Mesenchymal stem cell (in vitro differentiated cells and primary cell): ENCODE data around the gene STK11.
A peak's percentile ranks its signal among the peaks of the same experiment; 100 is the strongest.

Experiments used
- DNase-seq: peaks from one replicate; pipeline ENCODE4 v3.0.0-alpha.2; 2013
- H2AFZ ChIP-seq: one replicate; pipeline ENCODE4 v1.6.1; 2013; ENCODE audit warnings: low read depth, mild to moderate bottlenecking, control low read depth, inconsistent platforms, low read length, moderate library complexity
- H2AK5ac ChIP-seq: 2 replicates; pipeline ENCODE4 v1.6.1; 2013; ENCODE audit warnings: low read length, moderate library complexity, mild to moderate bottlenecking, inconsistent platforms; ENCODE audit not compliant: severe bottlenecking
- H2BK120ac ChIP-seq: one replicate; pipeline ENCODE4 v1.6.1; 2013; ENCODE audit warnings: low read depth, mild to moderate bottlenecking, inconsistent platforms, low read length, moderate library complexity
- H2BK12ac ChIP-seq, 2 experiments: one replicate each; pipeline ENCODE4 v1.6.1; 2013; ENCODE audit warnings: inconsistent platforms in 2 of 2, low read length in 2 of 2, mild to moderate bottlenecking in 2 of 2, moderate library complexity in 2 of 2, control low read depth in 1 of 2
- H2BK15ac ChIP-seq: one replicate; pipeline ENCODE4 v1.6.1; 2013; ENCODE audit warnings: mild to moderate bottlenecking, low read depth, inconsistent platforms; ENCODE audit not compliant: poor library complexity, severe bottlenecking
- H2BK5ac ChIP-seq: 2 replicates; pipeline ENCODE4 v1.6.1; 2013; ENCODE audit warnings: low read depth, mild to moderate bottlenecking, low read length, control low read depth, inconsistent platforms; ENCODE audit not compliant: poor library complexity, severe bottlenecking
- H3K14ac ChIP-seq, 2 experiments: one replicate each; pipeline ENCODE4 v1.6.1; 2013; ENCODE audit warnings: inconsistent platforms in 2 of 2, low read length in 2 of 2, control low read depth in 1 of 2, mild to moderate bottlenecking in 1 of 2, moderate library complexity in 1 of 2
- H3K18ac ChIP-seq, 2 experiments: one replicate each; pipeline ENCODE4 v1.6.1; 2013; ENCODE audit warnings: inconsistent platforms in 2 of 2, low read length in 2 of 2, control low read depth in 1 of 2, low read depth in 1 of 2, mild to moderate bottlenecking in 1 of 2
- H3K23ac ChIP-seq, 2 experiments: one replicate each; pipeline ENCODE4 v1.6.1; 2013; ENCODE audit warnings: inconsistent platforms in 2 of 2, low read length in 2 of 2, mild to moderate bottlenecking in 2 of 2, moderate library complexity in 2 of 2, control low read depth in 1 of 2
- H3K27ac ChIP-seq: 2 replicates; pipeline ENCODE4 v1.5.1; 2013; ENCODE audit warnings: mild to moderate bottlenecking, moderate library complexity, low read length, control low read depth, inconsistent platforms; ENCODE audit not compliant: poor library complexity, severe bottlenecking
- H3K27me3 ChIP-seq, 2 experiments: 2 replicates each; pipeline versions ENCODE4 v1.6.1 to v1.7.0; 2013; ENCODE audit warnings: low read length in 2 of 2, mild to moderate bottlenecking in 2 of 2, moderate library complexity in 2 of 2, control low read depth in 1 of 2, inconsistent platforms in 1 of 2; ENCODE audit not compliant: control insufficient read depth in 1 of 2, insufficient read depth in 1 of 2
- H3K36me3 ChIP-seq, 2 experiments: 2 replicates each; pipeline versions ENCODE4 v1.6.1 to v1.7.0; 2013; ENCODE audit warnings: low read length in 2 of 2, control low read depth in 1 of 2, inconsistent platforms in 1 of 2, low read depth in 1 of 2, mild to moderate bottlenecking in 1 of 2; ENCODE audit not compliant: insufficient read depth in 2 of 2, control insufficient read depth in 1 of 2
- H3K4ac ChIP-seq, 2 experiments: one replicate each; pipeline ENCODE4 v1.6.1; 2013; ENCODE audit warnings: inconsistent platforms in 2 of 2, low read length in 2 of 2, mild to moderate bottlenecking in 2 of 2, moderate library complexity in 2 of 2, control low read depth in 1 of 2, low read depth in 1 of 2
- H3K4me1 ChIP-seq: 2 replicates; pipeline ENCODE4 v1.6.1; 2013; ENCODE audit warnings: low read depth, low read length, control low read depth; ENCODE audit not compliant: control insufficient read depth, insufficient read depth
- H3K4me2 ChIP-seq: 2 replicates; pipeline ENCODE4 v1.6.1; 2013; ENCODE audit warnings: low read length, mild to moderate bottlenecking, inconsistent platforms; ENCODE audit not compliant: poor library complexity, severe bottlenecking
- H3K4me3 ChIP-seq, 2 experiments: 2 replicates each; pipeline versions ENCODE4 v1.5.1 to v1.7.0; 2013; ENCODE audit warnings: low read length in 2 of 2, mild to moderate bottlenecking in 2 of 2, control low read depth in 1 of 2, low read depth in 1 of 2; ENCODE audit not compliant: insufficient read depth in 1 of 2
- H3K79me1 ChIP-seq: replicated peaks from 2 replicates; pipeline ENCODE4 v1.6.1; 2013; ENCODE audit warnings: mild to moderate bottlenecking, control low read depth, low read length, inconsistent platforms; ENCODE audit not compliant: poor library complexity, severe bottlenecking
- H3K9ac ChIP-seq: 2 replicates; pipeline ENCODE4 v1.7.0; 2013; ENCODE audit warnings: mild to moderate bottlenecking, low read length, moderate library complexity
- H3K9me3 ChIP-seq: 2 replicates; pipeline ENCODE4 v1.7.0; 2013; ENCODE audit warnings: mild to moderate bottlenecking, low read length; ENCODE audit not compliant: control insufficient read depth
- H4K8ac ChIP-seq: one replicate; pipeline ENCODE4 v1.6.1; 2013; ENCODE audit warnings: inconsistent platforms, mild to moderate bottlenecking, low read length, moderate library complexity
- H4K91ac ChIP-seq: one replicate; pipeline ENCODE4 v1.6.1; 2013; ENCODE audit warnings: mild to moderate bottlenecking, low read length, inconsistent platforms
- WGBS: methylation state at CpG from one replicate; pipeline ENCODE4 v1.1.7; 2013; ENCODE audit warnings: mixed read lengths; 5-methylcytosine and 5-hydroxymethylcytosine counted together

Gene STK11

GRCh38 chr19:1164684-1165531, 40.7 kb upstream of the STK11 start:
- H3K4me2 ChIP-seq: no peak overlapping the region
- H3K9ac ChIP-seq: peak overlapping the region; percentile 37
- H3K9me3 ChIP-seq: no peaks in the 10 kb centered on the region
- H3K27ac ChIP-seq: no peak overlapping the region
- peaks cover 14% of the 10 kb centered on the region for H3K79me1 ChIP-seq
- peaks cover 50% of the 10 kb centered on the region for H3K4me1 ChIP-seq
- H2AK5ac ChIP-seq: no peak overlapping the region
- H2BK120ac ChIP-seq: no peak overlapping the region
- H2BK12ac ChIP-seq: no peak overlapping the region
- H3K36me3 ChIP-seq: peaks cover 16 to 60% of the 10 kb centered on the region in 2 experiments
- 89% methylated on average over 21 of the region's 21 CpGs for WGBS
- H4K91ac ChIP-seq: no peak overlapping the region
- no peak overlapping the region for H2BK15ac ChIP-seq
- no peak for DNase-seq
- H2AFZ ChIP-seq: no peak overlapping the region
- H3K27me3 ChIP-seq: no peaks in the 10 kb centered on the region
- no peak overlapping the region for H4K8ac ChIP-seq
- H3K23ac ChIP-seq: no peak overlapping the region
- H3K18ac ChIP-seq: no peak overlapping the region
- no peak overlapping the region for H2BK5ac ChIP-seq
- H3K4ac ChIP-seq: no peak overlapping the region
- no peak overlapping the region for H3K4me3 ChIP-seq
- H3K14ac ChIP-seq: no peak overlapping the region

GRCh38 chr19:1166872-1167573, 38.6 kb upstream of the STK11 start:
- H2AFZ ChIP-seq: no peak overlapping the region
- no peak overlapping the region for H3K4me2 ChIP-seq

GRCh38 chr19:1167687-1168571, 37.6 kb upstream of the STK11 start:
- Histone ChIP-seq H3K14ac (no peak overlapping the region), H3K27me3 (no peaks in the 10 kb centered on the region)
- 94% methylated on average over 32 of the region's 35 CpGs for WGBS

More at GRCh38 chr19:1166872-1167573, 38.6 kb upstream of the STK11 start:
- Histone ChIP-seq H3K23ac (no peak overlapping the region), H3K14ac (no peak overlapping the region), H3K4me3 (peak overlapping the region in 1 of 2 experiments; percentile 89), H3K9ac (no peak overlapping the region), H4K91ac (peak overlapping the region; percentile 40), H3K4ac (no peak overlapping the region), H3K27me3 (no peaks in the 10 kb centered on the region), H3K36me3 (peaks cover 21 to 72% of the 10 kb centered on the region in 2 experiments), H2BK12ac (peak overlapping the region in 1 of 2 experiments; percentile 42), H2BK15ac (no peak overlapping the region), H3K27ac (no peak overlapping the region), H4K8ac (no peak overlapping the region), H3K79me1 (peaks cover 11% of the 10 kb centered on the region), H3K18ac (no peak overlapping the region), H2BK5ac (no peak overlapping the region), H3K4me1 (peaks cover 63% of the 10 kb centered on the region), H2AK5ac (no peak overlapping the region), H3K9me3 (no peaks in the 10 kb centered on the region), H2BK120ac (no peak overlapping the region)
- DNase-seq: no peak
- WGBS: 95% methylated on average over 32 of the region's 33 CpGs

More at GRCh38 chr19:1167687-1168571, 37.6 kb upstream of the STK11 start:
- peak overlapping the region in 1 of 2 experiments; percentile 44 for H3K18ac ChIP-seq
- peak overlapping the region in 1 of 2 experiments; percentile 89 for H3K4me3 ChIP-seq
- no peak for DNase-seq
- H4K91ac ChIP-seq: peak overlapping the region; percentile 22
- H3K4me2 ChIP-seq: no peak overlapping the region
- H2BK15ac ChIP-seq: peak overlapping the region; percentile 6
- no peak overlapping the region for H4K8ac ChIP-seq
- H3K79me1 ChIP-seq: peaks cover 8% of the 10 kb centered on the region
- peak overlapping the region; percentile 3 for H2BK5ac ChIP-seq
- H3K9ac ChIP-seq: peak overlapping the region; percentile 86
- peaks cover 17 to 72% of the 10 kb centered on the region in 2 experiments for H3K36me3 ChIP-seq
- peak overlapping the region; percentile 54 for H2AK5ac ChIP-seq
- peak overlapping the region; percentile 29 for H2BK120ac ChIP-seq
- no peaks in the 10 kb centered on the region for H3K9me3 ChIP-seq
- no peak overlapping the region for H3K27ac ChIP-seq
- H3K4me1 ChIP-seq: peaks cover 70% of the 10 kb centered on the region
- no peak overlapping the region for H3K4ac ChIP-seq
- peak overlapping the region in 1 of 2 experiments; percentile 26 for H2BK12ac ChIP-seq
- H3K23ac ChIP-seq: no peak overlapping the region
- H2AFZ ChIP-seq: no peak overlapping the region
